HUES6 (cell line): ENCODE data around the gene PLS3.
"Not testable (repeated sequence)": the region's sequence is repeated elsewhere in the genome, so short reads cannot be mapped to it uniquely, and the experiment has no call there.

Source experiments
- H3K27ac ChIP-seq: 2 replicates; pipeline ENCODE4 v1.7.0; 2013; ENCODE audit warnings: low read depth, mild to moderate bottlenecking, low read length, inconsistent platforms
- H3K27me3 ChIP-seq: 2 replicates; pipeline ENCODE4 v1.6.1; 2013; ENCODE audit warnings: low read length; ENCODE audit not compliant: control insufficient read depth, insufficient read depth
- H3K36me3 ChIP-seq: 2 replicates; pipeline ENCODE4 v1.6.1; 2013; ENCODE audit warnings: low read length; ENCODE audit not compliant: control insufficient read depth, insufficient read depth
- H3K4me1 ChIP-seq: 2 replicates; pipeline ENCODE4 v1.6.1; 2013; ENCODE audit warnings: low read length; ENCODE audit not compliant: control insufficient read depth, insufficient read depth
- H3K4me3 ChIP-seq: 2 replicates; pipeline ENCODE4 v1.5.1; 2013; ENCODE audit warnings: low read depth, low read length
- H3K9ac ChIP-seq: one replicate; pipeline ENCODE4 v1.6.1; 2013; ENCODE audit warnings: mild to moderate bottlenecking, low read length
- H3K9me3 ChIP-seq: 2 replicates; pipeline ENCODE4 v1.6.1; 2013; ENCODE audit warnings: low read depth, low read length; ENCODE audit not compliant: control insufficient read depth, insufficient read depth

PLS3 gene

DNA sequence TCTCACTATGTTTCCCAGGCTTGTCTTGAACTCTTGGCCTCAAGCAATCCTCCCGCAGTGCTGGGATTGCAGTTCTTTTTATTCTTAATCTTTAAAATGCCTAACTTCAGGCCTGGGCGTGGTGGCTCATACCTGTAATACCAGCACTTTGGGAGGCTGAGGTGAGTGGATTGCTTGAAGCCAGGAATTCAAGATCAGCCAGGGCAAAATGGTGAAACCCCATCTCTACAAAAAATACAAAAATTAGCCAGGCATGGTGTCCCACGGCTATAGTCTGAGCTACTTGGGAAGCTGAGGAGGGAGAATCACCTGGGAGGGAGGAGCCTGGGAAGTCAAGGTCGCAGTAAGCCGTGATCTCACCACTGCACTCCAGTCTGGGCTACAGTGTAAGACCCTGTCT lies 45.9 kb downstream of the PLS3 start:
- Histone ChIP-seq H3K4me3 (no peak overlapping the region), H3K27ac (peak overlapping the region; percentile 34; the same call in 1 of the 2 replicates), H3K4me1 (peaks cover 27% of the 10 kb centered on the region), H3K9ac (no peak overlapping the region), H3K36me3 (peaks cover 28% of the 10 kb centered on the region), H3K27me3 (no peaks in the 10 kb centered on the region), H3K9me3 (no peaks in the 10 kb centered on the region)

DNA sequence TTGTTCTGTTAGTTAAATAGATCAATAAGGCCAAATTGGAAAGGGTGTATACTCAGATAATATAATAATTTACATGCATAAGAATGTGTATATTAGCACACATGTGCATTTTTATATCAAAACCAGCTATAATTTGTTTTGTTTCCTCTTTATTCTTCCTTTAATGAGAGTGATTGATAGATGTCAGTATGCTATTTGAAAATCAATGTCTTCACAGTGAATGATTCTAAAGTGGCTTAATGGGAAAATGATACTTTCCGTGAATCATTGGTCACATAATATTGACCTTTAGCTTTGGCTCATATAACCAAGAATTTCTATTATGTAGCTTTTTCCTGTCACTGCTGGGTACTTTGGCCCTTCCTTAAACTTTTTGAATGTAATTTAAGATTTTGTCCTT lies 48.6 kb downstream of the PLS3 start:
- Histone ChIP-seq H3K9ac (no peak overlapping the region), H3K27ac (no peak overlapping the region), H3K9me3 (no peaks in the 10 kb centered on the region), H3K4me3 (no peak overlapping the region), H3K4me1 (peaks cover 27% of the 10 kb centered on the region), H3K27me3 (no peaks in the 10 kb centered on the region), H3K36me3 (peaks cover 21% of the 10 kb centered on the region)

DNA sequence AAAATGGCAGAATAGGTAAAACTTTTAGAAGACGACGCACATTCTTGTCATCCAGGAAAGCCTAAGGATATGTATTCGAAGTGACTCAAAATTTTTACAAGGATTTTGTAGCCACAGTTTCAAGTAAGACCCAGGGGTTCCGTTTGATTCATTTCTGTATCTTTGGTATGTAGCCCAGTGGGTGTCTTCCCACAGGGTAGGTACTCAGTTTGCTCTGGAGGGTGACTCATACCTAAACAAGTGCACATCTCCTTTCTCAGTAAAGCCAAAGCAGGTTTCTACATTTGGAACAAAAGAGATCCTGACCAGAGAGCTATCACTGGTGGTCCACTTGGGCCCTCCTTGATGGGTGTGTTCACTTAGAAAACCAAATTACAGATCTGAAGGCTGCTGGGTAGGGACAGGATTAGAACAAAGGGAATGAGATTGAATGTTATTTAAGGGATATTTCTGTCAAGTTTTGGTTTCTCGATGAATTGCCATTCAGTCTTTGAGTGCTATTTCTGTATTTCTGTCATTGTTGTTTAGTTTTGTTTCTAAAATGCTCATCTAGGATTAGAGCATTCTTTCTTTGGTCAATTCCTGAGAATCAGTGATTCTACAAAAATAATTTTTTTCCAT lies 56.1 kb downstream of the PLS3 start:
- Histone ChIP-seq H3K27me3 (no peaks in the 10 kb centered on the region), H3K9me3 (no peaks in the 10 kb centered on the region), H3K9ac (peak overlapping the region; percentile 64), H3K4me1 (peaks cover 54% of the 10 kb centered on the region), H3K36me3 (peaks cover 5% of the 10 kb centered on the region; the same call in 1 of the 2 replicates), H3K27ac (peak overlapping the region; percentile 95), H3K4me3 (no peak overlapping the region)

DNA sequence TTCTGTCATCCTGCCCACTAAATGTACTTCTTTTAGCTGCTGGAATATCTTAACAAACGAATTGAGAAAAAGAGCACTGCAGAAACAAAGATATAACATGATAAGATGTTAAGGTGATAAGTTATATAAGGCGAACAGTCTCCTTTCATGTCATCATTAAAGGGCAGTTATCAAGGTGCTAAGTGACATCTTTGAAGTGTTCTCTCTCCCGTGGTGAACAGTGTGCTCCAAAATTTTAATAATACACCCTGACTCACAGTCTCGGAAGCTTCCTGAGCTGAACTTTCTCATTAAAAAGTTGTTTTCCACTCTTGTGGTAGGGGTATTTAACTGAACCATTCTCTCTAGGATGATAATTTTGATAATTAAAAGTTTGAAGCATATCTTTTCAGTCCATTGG lies 61.6 kb downstream of the PLS3 start:
- no peak overlapping the region for H3K4me3 ChIP-seq
- H3K9ac ChIP-seq = no peak overlapping the region
- H3K27me3 ChIP-seq = no peaks in the 10 kb centered on the region; the same call in 1 of the 2 replicates
- H3K4me1 ChIP-seq = peaks cover 21% of the 10 kb centered on the region
- no peak overlapping the region for H3K27ac ChIP-seq
- peaks cover 29% of the 10 kb centered on the region for H3K36me3 ChIP-seq
- no peaks in the 10 kb centered on the region for H3K9me3 ChIP-seq

DNA sequence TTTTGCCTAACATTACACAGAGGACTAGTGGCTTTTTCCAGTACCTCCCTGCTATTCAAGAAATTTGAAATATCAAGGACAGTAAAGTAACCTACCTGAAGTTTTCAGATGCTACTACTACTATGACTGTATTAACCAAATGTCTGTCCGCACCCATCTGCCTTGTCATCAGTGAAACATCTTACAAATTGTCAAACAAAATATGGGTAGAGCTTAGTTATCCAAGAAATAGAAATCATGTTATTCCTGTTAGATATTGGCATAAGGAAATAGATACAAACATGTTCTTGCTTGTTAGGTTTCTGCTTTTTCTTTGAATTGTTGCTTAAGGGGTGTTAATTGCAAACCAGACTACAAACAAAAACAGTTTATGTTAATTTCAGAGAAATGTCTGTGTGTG lies 63.9 kb downstream of the PLS3 start:
- Histone ChIP-seq H3K4me3 (no peak overlapping the region), H3K36me3 (peaks cover 51% of the 10 kb centered on the region), H3K4me1 (peaks cover 15% of the 10 kb centered on the region; the same call in 1 of the 2 replicates), H3K27me3 (no peaks in the 10 kb centered on the region; the same call in 1 of the 2 replicates), H3K9ac (no peak overlapping the region), H3K9me3 (no peaks in the 10 kb centered on the region), H3K27ac (peak overlapping the region; percentile 69; the same call in 1 of the 2 replicates)

DNA sequence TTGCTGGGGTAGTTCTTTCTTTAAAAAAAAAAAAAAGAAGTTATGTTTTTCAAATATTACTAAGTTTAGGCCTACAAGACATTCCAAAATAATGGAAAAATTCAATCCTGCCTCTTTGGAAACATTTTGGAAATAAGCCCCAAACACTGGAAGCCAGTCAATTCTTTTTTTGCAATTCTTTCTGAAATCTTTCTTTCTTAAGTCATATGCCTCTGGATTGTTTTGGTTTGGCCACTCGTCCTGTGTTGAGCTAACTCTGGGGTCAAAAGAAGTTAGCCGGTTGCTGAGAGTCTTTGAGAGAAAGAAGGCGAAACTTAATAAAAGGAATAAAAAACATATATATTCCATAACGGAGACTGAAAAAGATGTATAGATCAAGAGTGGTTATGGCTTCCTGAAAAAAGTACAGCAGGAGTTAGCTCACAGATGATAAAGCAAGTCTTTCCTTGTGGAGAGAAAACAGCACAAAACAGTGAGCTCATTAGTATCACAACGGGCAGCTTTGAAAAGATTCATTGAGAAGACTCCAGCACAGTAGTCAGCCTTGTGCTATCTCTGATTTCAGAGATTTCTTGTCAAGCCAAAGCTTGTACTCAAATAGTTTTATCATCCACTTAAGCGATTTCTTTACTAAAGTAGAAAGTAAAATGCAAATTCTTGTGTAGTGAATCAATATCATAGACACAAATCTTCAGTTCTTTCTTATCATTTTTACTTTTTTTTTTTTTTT lies 64.8 kb downstream of the PLS3 start:
- H3K9ac ChIP-seq = no peak overlapping the region
- peak overlapping the region; percentile 5; the same call in 1 of the 2 replicates for H3K27ac ChIP-seq
- H3K9me3 ChIP-seq = no peaks in the 10 kb centered on the region
- H3K36me3 ChIP-seq = peaks cover 57% of the 10 kb centered on the region
- H3K4me1 ChIP-seq = peaks cover 15% of the 10 kb centered on the region; the same call in 1 of the 2 replicates
- H3K27me3 ChIP-seq = no peaks in the 10 kb centered on the region; the same call in 1 of the 2 replicates
- H3K4me3 ChIP-seq = no peak overlapping the region

DNA sequence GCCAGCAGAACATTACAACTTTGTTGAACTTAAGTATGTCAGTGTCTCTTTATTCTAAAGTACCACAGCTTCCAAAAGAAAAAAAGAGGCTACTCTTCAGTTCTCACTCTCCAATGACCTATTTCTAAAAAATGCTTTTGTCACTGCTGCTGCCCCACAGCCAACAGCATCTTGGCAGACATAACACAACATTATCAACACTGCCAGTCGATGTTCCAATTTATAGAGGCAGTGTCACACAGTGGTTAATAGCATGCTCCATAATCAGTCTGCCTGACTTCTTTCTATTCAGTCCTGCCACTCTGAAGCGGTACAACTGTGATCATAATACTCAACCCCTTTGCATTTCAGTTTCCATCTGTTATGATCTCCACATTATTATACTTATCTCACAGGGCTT lies 69.2 kb downstream of the PLS3 start:
- Histone ChIP-seq H3K4me1 (peaks cover 9% of the 10 kb centered on the region; the same call in 1 of the 2 replicates), H3K4me3 (no peak overlapping the region), H3K27ac (no peak overlapping the region), H3K9ac (no peak overlapping the region), H3K36me3 (peaks cover 68% of the 10 kb centered on the region), H3K27me3 (no peaks in the 10 kb centered on the region; the same call in 1 of the 2 replicates), H3K9me3 (no peaks in the 10 kb centered on the region)

DNA sequence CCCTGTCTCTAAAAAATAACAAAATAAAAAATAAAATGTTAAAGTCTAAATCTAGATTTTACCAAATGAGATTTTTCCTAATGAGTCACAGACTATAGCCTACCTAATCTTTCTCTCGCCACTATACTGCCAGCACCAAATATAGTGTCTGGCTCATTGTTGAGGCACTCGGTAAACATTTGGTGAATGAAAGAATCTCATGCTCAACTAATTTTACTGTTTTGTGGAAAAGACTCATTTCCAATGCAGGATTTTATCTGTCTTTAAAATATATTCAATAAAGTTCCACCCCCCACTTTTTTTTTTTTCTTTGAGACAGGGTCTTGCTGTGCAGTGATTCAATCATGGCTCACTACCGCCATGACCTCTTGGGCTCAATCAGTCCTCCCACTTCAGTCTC lies 71.5 kb downstream of the PLS3 start:
- no peak overlapping the region for H3K9ac ChIP-seq
- no peak overlapping the region for H3K4me3 ChIP-seq
- H3K27me3 ChIP-seq = no peaks in the 10 kb centered on the region; the same call in 1 of the 2 replicates
- H3K4me1 ChIP-seq = no peaks in the 10 kb centered on the region
- H3K36me3 ChIP-seq = peaks cover 83% of the 10 kb centered on the region
- no peaks in the 10 kb centered on the region for H3K9me3 ChIP-seq
- H3K27ac ChIP-seq = no peak overlapping the region

DNA sequence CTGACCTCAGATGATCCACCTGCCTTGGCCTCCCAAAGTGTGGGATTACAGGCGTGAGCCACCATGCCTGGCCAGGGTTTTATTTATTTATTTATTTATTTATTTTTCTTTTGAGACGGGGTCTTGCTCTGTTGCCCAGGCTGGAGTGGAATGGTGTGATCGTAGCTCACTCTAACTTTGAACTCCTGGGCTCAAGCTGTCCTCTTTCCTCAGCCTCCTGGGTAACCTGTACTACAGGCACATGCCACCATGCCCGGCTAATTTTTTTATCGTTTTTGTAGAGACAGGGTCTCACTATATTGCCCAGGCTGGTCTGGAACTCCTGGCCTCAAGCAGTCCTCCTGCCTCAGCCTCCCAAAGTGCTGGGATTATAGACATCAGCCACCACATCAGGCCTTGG lies 72.4 kb downstream of the PLS3 start:
- H3K4me3 ChIP-seq, H3K9ac ChIP-seq, H3K4me1 ChIP-seq, H3K9me3 ChIP-seq, H3K27me3 ChIP-seq, H3K27ac ChIP-seq: not testable (repeated sequence)
- peaks cover 79% of the 10 kb centered on the region for H3K36me3 ChIP-seq

DNA sequence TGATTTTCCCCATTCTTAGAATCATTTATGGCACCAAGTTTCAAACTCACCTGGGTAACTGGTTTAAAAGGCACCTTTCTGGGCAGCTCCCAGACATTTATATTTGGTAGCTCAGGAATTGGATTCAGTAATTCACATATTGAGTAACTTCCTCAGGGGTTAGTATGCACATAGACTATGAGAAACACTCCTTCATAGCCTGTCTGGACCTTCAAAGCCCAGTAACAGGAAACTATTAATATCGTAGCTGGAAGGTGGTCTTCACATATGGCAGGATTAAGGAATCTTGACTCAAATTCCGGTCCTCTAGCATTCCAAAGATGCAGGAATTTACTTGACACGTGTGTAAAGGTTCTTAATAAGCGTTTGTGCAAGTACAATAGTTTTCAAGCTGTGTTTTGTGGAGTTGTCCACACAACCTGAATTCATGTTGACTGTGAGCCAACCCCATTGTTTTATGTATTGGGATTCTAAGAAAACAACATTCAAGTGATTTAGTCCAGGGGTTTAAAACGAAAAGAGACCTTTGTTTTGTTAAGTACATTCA lies 78.4 kb downstream of the PLS3 start:
- Histone ChIP-seq H3K27ac (peak overlapping the region; percentile 73), H3K4me1 (peaks cover 27% of the 10 kb centered on the region), H3K27me3 (no peaks in the 10 kb centered on the region), H3K9me3 (no peaks in the 10 kb centered on the region), H3K9ac (peak overlapping the region; percentile 40), H3K4me3 (peak overlapping the region; percentile 7; the same call in 1 of the 2 replicates), H3K36me3 (peaks cover 73% of the 10 kb centered on the region)

DNA sequence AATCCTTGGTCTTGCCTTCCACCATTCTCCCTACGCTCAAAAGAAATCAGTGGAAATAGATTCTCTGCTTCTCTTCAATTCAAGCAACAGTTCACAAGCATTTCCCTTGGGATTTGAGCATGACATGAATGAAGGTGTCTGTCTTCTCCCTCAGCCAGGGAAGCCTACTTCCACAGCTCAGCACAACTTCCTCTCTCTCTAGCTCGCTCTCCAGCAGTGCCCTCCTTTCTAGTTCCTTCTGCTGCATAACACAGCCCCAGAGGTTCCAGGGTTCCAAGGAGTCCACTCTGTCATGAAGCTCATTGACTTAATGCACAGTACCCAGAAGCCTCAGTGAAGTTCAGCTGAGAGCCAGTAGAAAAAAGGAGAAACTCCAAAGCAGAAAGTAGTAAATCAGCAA lies 81.3 kb downstream of the PLS3 start:
- H3K27me3 ChIP-seq = no peaks in the 10 kb centered on the region
- no peak overlapping the region for H3K4me3 ChIP-seq
- peak overlapping the region; percentile 32 for H3K9ac ChIP-seq
- H3K27ac ChIP-seq = peak overlapping the region; percentile 62
- H3K36me3 ChIP-seq = peaks cover 73% of the 10 kb centered on the region
- no peaks in the 10 kb centered on the region for H3K9me3 ChIP-seq
- peaks cover 27% of the 10 kb centered on the region for H3K4me1 ChIP-seq
